NT2/D1 (cell line): ENCODE results near the gene SH3PXD2B.

Source experiments
- DNase-seq: peaks from one replicate; pipeline ENCODE4 v3.0.0-alpha.2; 2011; ENCODE audit warnings: low read depth, low spot score
- H3K27me3 ChIP-seq: 2 replicates; pipeline ENCODE4 v1.6.0; 2011; ENCODE audit warnings: mild to moderate bottlenecking; ENCODE audit not compliant: insufficient read length, insufficient read depth
- H3K36me3 ChIP-seq: 2 replicates; pipeline ENCODE4 v1.6.1; 2011; ENCODE audit warnings: mild to moderate bottlenecking, low read length, mixed read lengths; ENCODE audit not compliant: insufficient read depth, insufficient read length
- H3K4me1 ChIP-seq: 2 replicates; pipeline ENCODE4 v1.5.1; 2011; ENCODE audit not compliant: insufficient read depth, insufficient read length
- H3K4me3 ChIP-seq: 2 replicates; pipeline ENCODE4 v1.5.1; 2011; ENCODE audit warnings: low read depth; ENCODE audit not compliant: insufficient read length
- H3K9ac ChIP-seq: 2 replicates; pipeline ENCODE4 v1.6.0; 2011; ENCODE audit warnings: low read depth; ENCODE audit not compliant: insufficient read length
- H3K9me3 ChIP-seq: 2 replicates; pipeline ENCODE4 v1.5.1; 2011; ENCODE audit warnings: mild to moderate bottlenecking, low read length; ENCODE audit not compliant: insufficient read depth
- SUZ12 ChIP-seq: IDR thresholded peaks from 2 replicates; pipeline ENCODE4 v1.6.1; 2011; ENCODE audit not compliant: insufficient read length, insufficient read depth; ENCODE audit errors: extremely low read depth
- YY1 ChIP-seq: IDR thresholded peaks from 2 replicates; pipeline ENCODE4 v1.6.1; 2011; ENCODE audit not compliant: insufficient read length, insufficient read depth
- ZNF274 ChIP-seq: IDR thresholded peaks from 2 replicates; pipeline ENCODE4 v1.6.1; 2011; ENCODE audit warnings: mild to moderate bottlenecking, low read depth, low read length

Gene SH3PXD2B

GRCh38 chr5:172278356-172278755 lies 176.0 kb downstream of the SH3PXD2B start:
- no peaks in the 10 kb centered on the region for H3K4me1 ChIP-seq
- H3K4me3 ChIP-seq = no peak overlapping the region
- no peak for TF ChIP-seq YY1
- H3K36me3 ChIP-seq = peaks cover 8% of the 10 kb centered on the region
- H3K9ac ChIP-seq = no peak overlapping the region
- no peak for DNase-seq
- H3K27me3 ChIP-seq = no peaks in the 10 kb centered on the region
- H3K9me3 ChIP-seq = no peaks in the 10 kb centered on the region

DNA sequence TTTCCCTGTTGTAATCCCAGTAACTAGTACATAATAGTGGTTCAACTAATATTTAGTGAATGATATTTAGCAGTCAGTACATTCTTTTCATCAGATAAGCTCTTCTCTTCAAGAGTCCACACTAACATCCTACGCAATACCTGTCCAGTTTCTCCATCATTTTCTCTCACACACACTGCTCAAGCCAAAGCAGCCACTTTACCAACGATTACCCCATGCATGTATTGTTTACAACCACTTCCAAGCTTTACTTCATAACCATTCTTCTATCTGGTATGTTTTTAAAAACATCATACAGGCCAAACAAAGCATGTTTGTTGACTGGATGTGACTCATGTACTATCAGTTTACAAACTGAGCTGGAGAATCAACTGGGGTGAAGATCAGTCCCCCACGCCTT lies 178.1 kb downstream of the SH3PXD2B start:
- Histone ChIP-seq H3K27me3 (no peaks in the 10 kb centered on the region), H3K4me3 (no peak overlapping the region), H3K36me3 (peaks cover 12% of the 10 kb centered on the region), H3K9ac (no peak overlapping the region), H3K9me3 (no peaks in the 10 kb centered on the region), H3K4me1 (no peaks in the 10 kb centered on the region)
- TF ChIP-seq SUZ12 (no peak), YY1 (no peak), ZNF274 (no peak)
- DNase-seq = no peak
